ENCODE measurements around the gene NR2E1.

DNA sequence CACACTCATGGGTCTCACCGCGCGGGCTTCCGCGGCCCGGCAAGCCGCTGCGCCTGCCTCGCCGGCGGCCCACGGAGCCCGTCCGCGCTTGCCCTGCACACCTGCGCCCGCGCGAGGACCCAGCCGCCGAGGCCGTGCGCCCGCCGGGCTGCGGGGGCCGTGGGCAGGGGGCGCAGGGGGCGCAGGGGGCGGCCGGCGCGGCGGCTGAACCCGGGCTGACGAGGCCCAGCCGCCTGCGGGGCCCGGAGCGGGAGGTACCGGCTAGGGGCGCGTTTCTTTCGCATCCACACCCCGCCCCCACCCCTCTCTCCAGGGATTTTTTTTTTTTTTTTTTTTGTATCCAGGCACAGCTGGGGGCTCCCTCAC is 47.5 kb upstream of the NR2E1 start:
- TF ChIP-seq, protein P1, sequence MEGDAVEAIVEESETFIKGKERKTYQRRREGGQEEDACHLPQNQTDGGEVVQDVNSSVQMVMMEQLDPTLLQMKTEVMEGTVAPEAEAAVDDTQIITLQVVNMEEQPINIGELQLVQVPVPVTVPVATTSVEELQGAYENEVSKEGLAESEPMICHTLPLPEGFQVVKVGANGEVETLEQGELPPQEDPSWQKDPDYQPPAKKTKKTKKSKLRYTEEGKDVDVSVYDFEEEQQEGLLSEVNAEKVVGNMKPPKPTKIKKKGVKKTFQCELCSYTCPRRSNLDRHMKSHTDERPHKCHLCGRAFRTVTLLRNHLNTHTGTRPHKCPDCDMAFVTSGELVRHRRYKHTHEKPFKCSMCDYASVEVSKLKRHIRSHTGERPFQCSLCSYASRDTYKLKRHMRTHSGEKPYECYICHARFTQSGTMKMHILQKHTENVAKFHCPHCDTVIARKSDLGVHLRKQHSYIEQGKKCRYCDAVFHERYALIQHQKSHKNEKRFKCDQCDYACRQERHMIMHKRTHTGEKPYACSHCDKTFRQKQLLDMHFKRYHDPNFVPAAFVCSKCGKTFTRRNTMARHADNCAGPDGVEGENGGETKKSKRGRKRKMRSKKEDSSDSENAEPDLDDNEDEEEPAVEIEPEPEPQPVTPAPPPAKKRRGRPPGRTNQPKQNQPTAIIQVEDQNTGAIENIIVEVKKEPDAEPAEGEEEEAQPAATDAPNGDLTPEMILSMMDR (conservative IDR thresholded peaks at IDR 0.05) = no peak
- no peak for TF ChIP-seq EZH2 (IDR thresholded peaks at IDR 0.05; ENCODE audit: low read depth)
